A673 (cell line): ENCODE data around the gene CUL1.

Source experiments
- CTCF ChIP-seq: fragments of 300-800, 200-600 bp; sonication (generic); conservative IDR thresholded peaks from 2 replicates; pipeline ENCODE4 v1.5.1; 2017; ENCODE audit warnings: low read depth, mild to moderate bottlenecking, antibody characterized with exemption, low read length, moderate library complexity, mixed read lengths
- EZH2 ChIP-seq: fragments of 200-600 bp; sonication (generic); IDR thresholded peaks from 2 replicates; pipeline ENCODE4 v1.6.1; 2017; ENCODE audit warnings: borderline replicate concordance, low read depth, mild to moderate bottlenecking, mixed read lengths, antibody characterized with exemption, low read length; ENCODE audit not compliant: poor library complexity, severe bottlenecking

- TF ChIP-seq CTCF (no peak), EZH2 (no peak)
Observed at GRCh38 chr7:148686312-148686937, 12.3 kb upstream of the CUL1 start.
